ENCODE measurements around the gene ART3.
A peak's percentile ranks its signal among the peaks of the same experiment; 100 is the strongest.

Gene ART3

DNA sequence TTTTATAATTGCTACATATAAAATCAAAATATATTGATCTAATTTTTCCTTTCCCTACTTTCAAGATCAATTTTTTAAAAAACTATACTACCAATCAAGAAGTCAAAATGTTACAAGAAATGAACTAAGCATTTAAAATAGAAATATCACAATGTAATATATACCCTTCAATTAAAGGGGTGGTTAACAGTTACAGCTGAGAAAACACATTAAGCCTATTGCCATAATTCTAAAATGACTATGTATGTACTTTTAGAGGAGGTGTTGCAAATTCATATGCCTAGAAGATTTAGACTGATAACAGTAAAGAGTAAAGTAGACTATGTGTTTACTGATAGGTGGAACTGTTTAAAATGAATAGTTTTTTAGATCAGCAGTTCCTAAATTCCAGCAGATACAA lies 70.0 kb downstream of the ART3 start:
- DNase-seq (ENCODE audit: low read depth in 1 of 2, low spot score in 1 of 2) = no peak
- Histone ChIP-seq H3K27ac (replicated peaks) (no peak overlapping the region), H3K27me3 (ENCODE audit: insufficient read depth, poor library complexity, severe bottlenecking) (no peaks in the 10 kb centered on the region), H3K4me3 (replicated peaks; ENCODE audit: insufficient read depth, low read length) (no peak overlapping the region)
- TF ChIP-seq, protein P1, sequence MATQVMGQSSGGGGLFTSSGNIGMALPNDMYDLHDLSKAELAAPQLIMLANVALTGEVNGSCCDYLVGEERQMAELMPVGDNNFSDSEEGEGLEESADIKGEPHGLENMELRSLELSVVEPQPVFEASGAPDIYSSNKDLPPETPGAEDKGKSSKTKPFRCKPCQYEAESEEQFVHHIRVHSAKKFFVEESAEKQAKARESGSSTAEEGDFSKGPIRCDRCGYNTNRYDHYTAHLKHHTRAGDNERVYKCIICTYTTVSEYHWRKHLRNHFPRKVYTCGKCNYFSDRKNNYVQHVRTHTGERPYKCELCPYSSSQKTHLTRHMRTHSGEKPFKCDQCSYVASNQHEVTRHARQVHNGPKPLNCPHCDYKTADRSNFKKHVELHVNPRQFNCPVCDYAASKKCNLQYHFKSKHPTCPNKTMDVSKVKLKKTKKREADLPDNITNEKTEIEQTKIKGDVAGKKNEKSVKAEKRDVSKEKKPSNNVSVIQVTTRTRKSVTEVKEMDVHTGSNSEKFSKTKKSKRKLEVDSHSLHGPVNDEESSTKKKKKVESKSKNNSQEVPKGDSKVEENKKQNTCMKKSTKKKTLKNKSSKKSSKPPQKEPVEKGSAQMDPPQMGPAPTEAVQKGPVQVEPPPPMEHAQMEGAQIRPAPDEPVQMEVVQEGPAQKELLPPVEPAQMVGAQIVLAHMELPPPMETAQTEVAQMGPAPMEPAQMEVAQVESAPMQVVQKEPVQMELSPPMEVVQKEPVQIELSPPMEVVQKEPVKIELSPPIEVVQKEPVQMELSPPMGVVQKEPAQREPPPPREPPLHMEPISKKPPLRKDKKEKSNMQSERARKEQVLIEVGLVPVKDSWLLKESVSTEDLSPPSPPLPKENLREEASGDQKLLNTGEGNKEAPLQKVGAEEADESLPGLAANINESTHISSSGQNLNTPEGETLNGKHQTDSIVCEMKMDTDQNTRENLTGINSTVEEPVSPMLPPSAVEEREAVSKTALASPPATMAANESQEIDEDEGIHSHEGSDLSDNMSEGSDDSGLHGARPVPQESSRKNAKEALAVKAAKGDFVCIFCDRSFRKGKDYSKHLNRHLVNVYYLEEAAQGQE (IDR thresholded peaks at IDR 0.05; ENCODE audit: insufficient replicate concordance, low read depth) = no peak
- no peak for TF ChIP-seq CTCF (IDR thresholded peaks at IDR 0.05; ENCODE audit: insufficient read depth, low read length)
- no peak for TF ChIP-seq GABPA (IDR thresholded peaks at IDR 0.05; ENCODE audit: low read depth)
- no peak for TF ChIP-seq POLR2AphosphoS5 (IDR thresholded peaks at IDR 0.05; ENCODE audit: low read depth)

DNA sequence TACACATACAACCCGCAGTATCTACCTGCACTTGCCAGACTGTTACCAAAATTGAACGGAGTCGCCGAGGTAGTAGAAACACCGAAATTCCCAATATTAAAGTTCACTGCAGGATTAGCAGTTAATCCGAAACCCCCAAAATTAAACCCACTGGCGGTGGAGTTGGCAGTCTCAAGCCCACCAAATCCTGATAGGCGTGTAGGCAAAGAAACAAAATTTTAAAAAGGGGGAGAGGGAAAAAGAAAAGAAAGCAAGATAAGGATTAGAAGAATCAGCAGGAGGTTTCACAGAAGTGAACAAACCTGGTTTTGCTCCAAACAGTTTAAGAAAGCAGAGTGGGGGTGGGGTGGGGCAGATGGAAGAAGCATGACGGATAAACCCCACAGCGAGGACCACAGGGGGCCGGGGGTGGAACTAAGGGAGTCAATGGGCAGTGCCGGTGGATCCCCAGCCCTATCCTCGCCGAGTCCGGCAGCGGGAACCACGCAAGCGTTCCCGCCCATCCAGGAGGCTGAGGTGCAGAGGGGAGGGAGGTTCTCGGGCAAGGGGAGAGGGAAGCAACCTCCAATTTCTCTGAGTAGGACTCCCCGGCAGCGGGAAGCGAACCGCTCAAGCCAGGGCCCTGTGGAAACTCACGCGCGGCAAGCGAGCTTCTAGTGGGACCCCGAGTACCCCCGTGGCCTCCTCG lies 73.1 kb downstream of the ART3 start:
- peak; percentile 39 to 70 for DNase-seq (ENCODE audit: low read depth in 1 of 2, low spot score in 1 of 2)
- Histone ChIP-seq H3K27me3 (ENCODE audit: insufficient read depth, poor library complexity, severe bottlenecking) (no peaks in the 10 kb centered on the region), H3K27ac (replicated peaks) (peak overlapping the region; percentile 97), H3K4me3 (replicated peaks; ENCODE audit: insufficient read depth, low read length) (peak overlapping the region; percentile 65)
- TF ChIP-seq, protein P1 (IDR thresholded peaks at IDR 0.05; ENCODE audit: insufficient replicate concordance, low read depth) = no peak
- no peak for TF ChIP-seq CTCF (IDR thresholded peaks at IDR 0.05; ENCODE audit: insufficient read depth, low read length)

- H3K27me3 ChIP-seq (ENCODE audit: insufficient read depth, poor library complexity, severe bottlenecking) = no peaks in the 10 kb centered on the region
- H3K27ac ChIP-seq (replicated peaks) = peak within 1 kb of the TSS; percentile 97
- peak; percentile 88 to 96 for DNase-seq (ENCODE audit: low read depth in 1 of 2, low spot score in 1 of 2)
- TF ChIP-seq CTCF (IDR thresholded peaks at IDR 0.05; ENCODE audit: insufficient read depth, low read length) (no peak), SPI1 (IDR thresholded peaks at IDR 0.05; ENCODE audit: borderline replicate concordance, low read depth) (no peak), GABPA (IDR thresholded peaks at IDR 0.05; ENCODE audit: low read depth) (peak; percentile 95), POLR2AphosphoS5 (IDR thresholded peaks at IDR 0.05; ENCODE audit: low read depth) (peak; percentile 90)
- TF ChIP-seq, protein P1 (IDR thresholded peaks at IDR 0.05; ENCODE audit: insufficient replicate concordance, low read depth) = peak; percentile 51
- H3K4me3 ChIP-seq (replicated peaks; ENCODE audit: insufficient read depth, low read length) = peak within 1 kb of the TSS; percentile 65
Observed at GRCh38 chr4:76148142-76148865, 73.8 kb downstream of the ART3 start, which contains the start of gene NUP54. NUP54 (minus strand) TSS chr4:76148397; CDS start chr4:76148374, 23 bp downstream.

All from HL-60 (cell line).